CD4-positive, alpha-beta memory T cell (primary cell): ENCODE data around the gene KRTAP5-8. TPM values are rescaled to one million over a fixed set of nuclear protein-coding genes. Genes with fewer than 3 reads are reported as not detected.
"Not testable (repeated sequence)": the region's sequence is repeated elsewhere in the genome, so short reads cannot be mapped to it uniquely, and the experiment has no call there.

Source experiments
- CTCF ChIA-PET: fragments of 350-600 bp; sonication (Branson Sonifier 250); formaldehyde crosslinking; loops from one replicate; lab custom pipeline; 2021; ENCODE audit warnings: inconsistent platforms; ENCODE audit not compliant: partially characterized antibody; lab: Charles Lee
- POLR2A ChIA-PET: fragments of 350-600 bp; sonication (Branson Sonifier 250); formaldehyde crosslinking; loops from one replicate; lab custom pipeline; 2021; ENCODE audit not compliant: partially characterized antibody; lab: Charles Lee
- DNase-seq, 5 donors: peaks; one replicate each; pipeline versions ENCODE4 v3.0.0 to v3.0.0-alpha.2; 2020 to 2022; ENCODE audit warnings: mixed read lengths in 1 of 5
- H3K27ac ChIP-seq: one replicate; pipeline ENCODE4 v1.7.0; 2013; ENCODE audit warnings: low read depth, low read length
- H3K27me3 ChIP-seq: 2 replicates; pipeline ENCODE4 v1.7.0; 2013; ENCODE audit warnings: mild to moderate bottlenecking, low read length, moderate library complexity; ENCODE audit not compliant: insufficient read depth
- H3K36me3 ChIP-seq: 2 replicates; pipeline ENCODE4 v1.7.0; 2013; ENCODE audit warnings: mild to moderate bottlenecking, low read length, moderate library complexity; ENCODE audit not compliant: insufficient read depth
- H3K4me1 ChIP-seq: 2 replicates; pipeline ENCODE4 v1.7.0; 2013; ENCODE audit warnings: mild to moderate bottlenecking, low read length, moderate library complexity; ENCODE audit not compliant: insufficient read depth
- H3K4me3 ChIP-seq, 2 donors: one replicate each; pipeline ENCODE4 v1.7.0; 2013; ENCODE audit warnings: low read length in 2 of 2, mild to moderate bottlenecking in 1 of 2
- H3K9me3 ChIP-seq, 2 donors: one replicate each; pipeline ENCODE4 v1.7.0; 2013; ENCODE audit warnings: low read length in 2 of 2, control low read depth in 1 of 2; ENCODE audit not compliant: control insufficient read depth in 1 of 2
- H3K27ac Mint-ChIP-seq, 7 donors: one replicate each; pipeline ENCODE4 v1.8.0; 2020 to 2021; ENCODE audit warnings: mixed read lengths in 7 of 7, mild to moderate bottlenecking in 6 of 7, inconsistent platforms in 3 of 7, moderate library complexity in 3 of 7
- H3K27me3 Mint-ChIP-seq, 2 donors: one replicate each; pipeline ENCODE4 v1.8.0; 2020 to 2021; ENCODE audit warnings: mixed read lengths in 2 of 2
- H3K36me3 Mint-ChIP-seq, 2 donors: one replicate each; pipeline ENCODE4 v1.8.0; 2020 to 2021; ENCODE audit warnings: mixed read lengths in 2 of 2, inconsistent platforms in 1 of 2, mild to moderate bottlenecking in 1 of 2
- H3K4me1 Mint-ChIP-seq, 4 donors: one replicate each; pipeline ENCODE4 v1.8.0; 2020 to 2021; ENCODE audit warnings: mixed read lengths in 4 of 4, mild to moderate bottlenecking in 1 of 4
- H3K4me3 Mint-ChIP-seq, 8 donors: one replicate each; pipeline ENCODE4 v1.8.0; 2020 to 2021; ENCODE audit warnings: mixed read lengths in 8 of 8, mild to moderate bottlenecking in 7 of 8, moderate library complexity in 6 of 8, inconsistent platforms in 3 of 8
- H3K9me3 Mint-ChIP-seq, 8 donors: one replicate each; pipeline ENCODE4 v1.8.0; 2020 to 2021; ENCODE audit warnings: mixed read lengths in 8 of 8, mild to moderate bottlenecking in 5 of 8, inconsistent platforms in 3 of 8, moderate library complexity in 1 of 8
- intact Hi-C: fragments of 100-400 bp; cut with micrococcal nuclease; formaldehyde crosslinking; loops from one replicate; pipeline ENCODE4 v1.15.1; 2023
- polyA plus RNA-seq, 2 donors: library from polyadenylated mRNA; unstranded; fragments of 300-500 nt; fragmentation: Illumina TruSeq; gene quantifications; one replicate each; pipeline ENCODE4 v1.2.3, GENCODE V29; 2021
- total RNA-seq, 2 experiments: library from RNA; stranded (reverse); gene quantifications; one replicate each; pipeline ENCODE4 v1.2.3, GENCODE V29; 2021

KRTAP5-8 gene
- total and polyA plus RNA-seq, 4 experiments from 2014 or later = not detected

GRCh38 chr11:71582309-71582895 lies 44.6 kb downstream of the KRTAP5-8 start, which contains the start of gene KRTAP5-11:
TSS of gene KRTAP5-11 (minus strand) at chr11:71582875. CDS start at chr11:71582837, 38 bp downstream.
- ChIA-PET CTCF (interaction anchor here (0.6 kb wide), 1 partner anchor 17 kb away, joined by 3 read pairs; the partner anchor contains the start of gene KRTAP5-10), POLR2A (no interaction called here)
- Histone ChIP-seq H3K4me1 (no peaks in the 10 kb centered on the region), H3K36me3 (no peaks in the 10 kb centered on the region), H3K9me3 (no peaks in the 10 kb centered on the region), H3K4me3 (no peak within 1 kb of the TSS), H3K27me3 (no peaks in the 10 kb centered on the region), H3K27ac (no peak within 1 kb of the TSS)
- Mint-ChIP-seq H3K27ac (no peak within 1 kb of the TSS), H3K9me3 (no peaks in the 10 kb centered on the region), H3K4me3 (no peak within 1 kb of the TSS), H3K27me3 (peaks cover 18 to 22% of the 10 kb centered on the region in 2 donors), H3K4me1 (peaks cover 6 to 13% (median 7%) of the 10 kb centered on the region in 4 donors), H3K36me3 (no peaks in the 10 kb centered on the region)
- intact Hi-C loops = no loop called here
- no peak for DNase-seq

GRCh38 chr11:71582969-71583368 lies 45.1 kb downstream of the KRTAP5-8 start:
- CTCF ChIA-PET, H3K9me3 Mint-ChIP-seq, H3K36me3 Mint-ChIP-seq, H3K27me3 ChIP-seq, H3K27ac Mint-ChIP-seq, POLR2A ChIA-PET, H3K36me3 ChIP-seq, H3K27ac ChIP-seq, intact Hi-C loops, H3K4me3 ChIP-seq, H3K4me1 ChIP-seq, H3K9me3 ChIP-seq, H3K4me3 Mint-ChIP-seq, DNase-seq: not testable (repeated sequence)
- H3K4me1 Mint-ChIP-seq = peaks cover 6 to 13% (median 7%) of the 10 kb centered on the region in 4 donors
- peaks cover 18 to 22% of the 10 kb centered on the region in 2 donors for H3K27me3 Mint-ChIP-seq

- DNase-seq, H3K9me3 ChIP-seq, H3K36me3 Mint-ChIP-seq, H3K27ac ChIP-seq, POLR2A ChIA-PET, H3K4me3 Mint-ChIP-seq, H3K4me1 ChIP-seq, H3K27ac Mint-ChIP-seq, H3K4me3 ChIP-seq, H3K4me1 Mint-ChIP-seq, CTCF ChIA-PET, intact Hi-C loops, H3K36me3 ChIP-seq, H3K27me3 ChIP-seq, H3K9me3 Mint-ChIP-seq: not testable (repeated sequence)
- peaks cover 15 to 22% of the 10 kb centered on the region in 2 donors for H3K27me3 Mint-ChIP-seq
Observed at GRCh38 chr11:71585673-71586072, 47.8 kb downstream of the KRTAP5-8 start.

- H3K9me3 ChIP-seq, intact Hi-C loops, H3K27ac Mint-ChIP-seq, H3K27ac ChIP-seq, H3K36me3 Mint-ChIP-seq, H3K4me3 Mint-ChIP-seq, H3K4me1 Mint-ChIP-seq, CTCF ChIA-PET, H3K27me3 ChIP-seq, DNase-seq, H3K4me3 ChIP-seq, H3K9me3 Mint-ChIP-seq, POLR2A ChIA-PET, H3K36me3 ChIP-seq, H3K4me1 ChIP-seq: not testable (repeated sequence)
- peaks cover 4 to 13% of the 10 kb centered on the region in 2 donors for H3K27me3 Mint-ChIP-seq
Observed at GRCh38 chr11:71588314-71588713, 50.5 kb downstream of the KRTAP5-8 start.

Other genes starting within 250 kb of the KRTAP5-8 start
- 10 to 100 TPM; 15.3 to 16.2 TPM for gene DHCR7, start 89.6 kb upstream of the KRTAP5-8 start, total RNA-seq
- 10 to 100 TPM; 17.7 to 18.0 TPM for gene DHCR7, start 89.6 kb upstream of the KRTAP5-8 start, polyA plus RNA-seq
- gene NADSYN1, start 84.8 kb upstream of the KRTAP5-8 start, total RNA-seq = 100 to 1,000 TPM; 233 to 243 TPM
- 10 to 100 TPM; 35.9 to 39.2 TPM for gene NADSYN1, start 84.8 kb upstream of the KRTAP5-8 start, polyA plus RNA-seq
- gene KRTAP5-7, start 10.8 kb upstream of the KRTAP5-8 start, total RNA-seq = not detected
- not detected for gene KRTAP5-7, start 10.8 kb upstream of the KRTAP5-8 start, polyA plus RNA-seq
- gene KRTAP5-9, start 10.4 kb downstream of the KRTAP5-8 start, total RNA-seq = not detected
- gene KRTAP5-9, start 10.4 kb downstream of the KRTAP5-8 start, polyA plus RNA-seq = not detected
- not detected for gene KRTAP5-10, start 27.5 kb downstream of the KRTAP5-8 start, total RNA-seq
- not detected for gene KRTAP5-10, start 27.5 kb downstream of the KRTAP5-8 start, polyA plus RNA-seq
- not detected for gene KRTAP5-11, start 44.9 kb downstream of the KRTAP5-8 start, total RNA-seq
- gene KRTAP5-11, start 44.9 kb downstream of the KRTAP5-8 start, polyA plus RNA-seq = not detected